Stomach (tissue), 4 donors: ENCODE measurements around the gene KLHDC3.

Experiments used
- CTCF ChIP-seq, 7 experiments: fragments of 450-650 bp in 4 of 7; fragments of 200-600 bp in 3 of 7; sonication (generic) in 3 of 7; IDR thresholded peaks; one replicate each; pipeline ENCODE4 v1.5.1; 2016 to 2019; ENCODE audit warnings: antibody characterized with exemption in 7 of 7, control low read depth in 2 of 7, mild to moderate bottlenecking in 1 of 7
- EP300 ChIP-seq: sonication (generic); formaldehyde crosslinking; IDR thresholded peaks from one replicate; pipeline ENCODE4 v1.6.1; 2017; ENCODE audit warnings: antibody characterized with exemption

DNA sequence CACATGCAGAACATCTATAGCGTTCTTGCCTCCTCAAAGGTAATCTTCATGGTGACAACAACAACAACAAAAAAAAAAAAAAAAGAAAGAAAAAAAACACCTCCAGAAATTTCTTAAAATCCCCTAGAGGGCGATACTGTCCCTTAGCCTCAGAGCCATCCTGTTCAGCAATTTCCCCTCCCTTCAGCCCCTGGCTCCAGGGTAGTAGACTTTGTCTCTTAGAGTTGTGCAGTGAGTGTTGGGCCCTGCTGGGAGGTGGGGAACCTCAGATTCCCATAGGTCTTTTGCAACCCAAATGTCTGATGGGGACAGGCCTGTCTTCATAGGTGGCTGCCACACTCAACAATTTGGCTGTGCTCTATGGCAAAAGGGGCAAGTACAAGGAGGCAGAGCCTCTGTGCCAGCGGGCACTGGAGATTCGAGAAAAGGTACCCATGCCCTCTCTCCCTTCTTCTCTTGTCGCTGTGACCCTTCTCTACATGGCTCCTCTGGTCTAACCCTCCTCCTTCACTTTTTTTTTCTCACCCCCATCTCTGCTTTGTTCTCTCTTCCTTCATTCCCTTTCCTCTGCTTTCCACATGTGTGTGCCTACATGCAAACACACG is 56.1 kb downstream of the KLHDC3 start:
- TF ChIP-seq CTCF (IDR thresholded peaks at IDR 0.05), result peak in 3 of 7 experiments; percentile 25 to 38 (median 31)
- no peak for TF ChIP-seq EP300
